Astrocyte of the spinal cord (primary cell): ENCODE results near the gene RGS12.

Experiments
- DNase-seq: peaks from one replicate; pipeline ENCODE4 v3.0.0; 2011; ENCODE audit warnings: low read depth, low spot score
- H3K4me3 ChIP-seq: 2 replicates; pipeline ENCODE4 v1.5.1; 2011; ENCODE audit warnings: low read depth, mild to moderate bottlenecking, low read length, moderate library complexity
- CTCF ChIP-seq: IDR thresholded peaks from 2 replicates; pipeline ENCODE4 v1.5.1; 2012; ENCODE audit warnings: low read depth, mild to moderate bottlenecking, low read length, inconsistent platforms
- in situ Hi-C: cut with HindIII; loops from 2 replicates; pipeline ENCODE4 v1.10.0; 2017; ENCODE audit warnings: low sequenced_read_pairs

Gene RGS12

GRCh38 chr4:3250438-3250955 lies 42.3 kb upstream of the RGS12 start:
- in situ Hi-C loops = no loop called here
- TF ChIP-seq CTCF = no peak
- no peak overlapping the region for H3K4me3 ChIP-seq
- no peak for DNase-seq

DNA sequence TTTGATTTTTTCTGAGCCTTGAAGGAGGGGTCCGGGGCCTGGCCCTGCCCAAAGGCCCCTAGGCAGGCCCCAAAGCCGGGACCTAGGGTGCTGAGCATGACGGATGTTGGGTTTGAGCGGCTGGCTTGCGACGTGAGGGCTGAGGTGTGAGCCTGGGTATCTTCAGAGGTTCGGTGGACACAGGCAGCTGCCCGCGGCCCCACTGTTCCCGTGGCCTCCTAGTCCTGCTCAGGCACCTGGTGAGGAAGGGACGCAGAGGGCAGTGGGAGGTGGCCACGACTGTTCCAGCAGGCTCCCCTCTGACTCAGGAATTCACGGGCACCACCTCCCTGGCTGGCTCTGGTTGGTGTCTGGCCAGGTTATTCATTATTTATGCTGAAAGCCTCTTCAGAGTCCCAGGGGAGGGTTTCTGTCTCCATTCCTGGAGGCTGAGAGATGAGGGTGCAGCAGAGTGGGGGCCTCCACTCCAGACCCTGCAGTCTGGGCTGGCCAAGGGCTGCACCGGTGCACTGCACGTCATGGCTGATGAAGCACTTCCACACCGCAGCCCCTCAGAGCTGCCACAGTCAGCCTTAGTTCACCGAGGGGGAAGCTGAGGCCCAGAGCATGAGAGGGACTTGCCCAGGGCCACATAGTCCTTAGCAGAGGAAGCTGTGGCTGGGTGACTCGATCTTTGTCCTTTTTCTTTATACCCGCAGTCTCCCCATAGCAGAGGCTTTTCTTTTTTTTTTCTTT lies 41.7 kb upstream of the RGS12 start:
- in situ Hi-C loops = no loop called here
- no peak overlapping the region for H3K4me3 ChIP-seq
- no peak for TF ChIP-seq CTCF
- DNase-seq = no peak

DNA sequence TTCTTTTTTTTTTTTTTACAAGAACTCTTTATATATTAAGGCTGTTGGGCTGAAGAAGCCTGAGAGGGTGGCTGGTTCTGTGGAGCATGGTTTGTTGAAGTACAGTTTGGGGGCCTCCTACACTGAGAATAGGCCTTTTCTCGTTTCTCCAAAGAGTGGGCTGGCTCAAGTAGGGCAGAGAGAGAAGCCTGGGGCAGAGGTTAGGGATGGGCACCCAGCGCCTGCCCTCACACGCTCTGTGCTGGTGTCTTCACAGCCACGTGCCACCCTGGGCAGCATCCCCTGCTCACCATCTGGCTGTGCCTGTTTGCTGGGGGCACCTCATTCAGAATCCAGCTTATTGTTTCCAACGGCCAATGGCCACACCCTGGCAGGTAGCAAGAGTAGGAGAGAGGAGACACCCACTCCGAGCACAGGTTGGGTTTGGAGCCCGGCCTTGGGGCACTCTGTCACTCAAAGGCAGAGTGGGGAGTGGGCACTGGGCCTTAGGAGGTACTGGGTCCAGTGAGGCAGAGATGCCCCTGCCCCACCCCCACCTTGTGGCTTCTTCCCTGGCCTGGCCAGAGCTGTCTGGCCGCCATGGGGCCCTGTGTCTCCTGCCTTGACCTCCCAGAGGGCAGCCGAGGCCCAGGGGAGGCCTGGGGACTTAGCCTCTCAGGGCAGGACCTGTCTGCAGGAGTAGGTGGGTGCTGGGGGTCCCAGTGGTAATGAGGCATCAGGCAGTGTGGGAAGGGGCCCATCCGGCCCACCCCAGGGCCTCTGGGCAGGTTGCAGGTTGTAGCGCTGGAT lies 40.9 kb upstream of the RGS12 start:
- no peak for TF ChIP-seq CTCF
- H3K4me3 ChIP-seq = no peak overlapping the region
- in situ Hi-C loops = no loop called here
- no peak for DNase-seq

GRCh38 chr4:3252480-3252828 lies 40.4 kb upstream of the RGS12 start:
- in situ Hi-C loops = no loop called here
- no peak for DNase-seq
- no peak overlapping the region for H3K4me3 ChIP-seq
- no peak for TF ChIP-seq CTCF

DNA sequence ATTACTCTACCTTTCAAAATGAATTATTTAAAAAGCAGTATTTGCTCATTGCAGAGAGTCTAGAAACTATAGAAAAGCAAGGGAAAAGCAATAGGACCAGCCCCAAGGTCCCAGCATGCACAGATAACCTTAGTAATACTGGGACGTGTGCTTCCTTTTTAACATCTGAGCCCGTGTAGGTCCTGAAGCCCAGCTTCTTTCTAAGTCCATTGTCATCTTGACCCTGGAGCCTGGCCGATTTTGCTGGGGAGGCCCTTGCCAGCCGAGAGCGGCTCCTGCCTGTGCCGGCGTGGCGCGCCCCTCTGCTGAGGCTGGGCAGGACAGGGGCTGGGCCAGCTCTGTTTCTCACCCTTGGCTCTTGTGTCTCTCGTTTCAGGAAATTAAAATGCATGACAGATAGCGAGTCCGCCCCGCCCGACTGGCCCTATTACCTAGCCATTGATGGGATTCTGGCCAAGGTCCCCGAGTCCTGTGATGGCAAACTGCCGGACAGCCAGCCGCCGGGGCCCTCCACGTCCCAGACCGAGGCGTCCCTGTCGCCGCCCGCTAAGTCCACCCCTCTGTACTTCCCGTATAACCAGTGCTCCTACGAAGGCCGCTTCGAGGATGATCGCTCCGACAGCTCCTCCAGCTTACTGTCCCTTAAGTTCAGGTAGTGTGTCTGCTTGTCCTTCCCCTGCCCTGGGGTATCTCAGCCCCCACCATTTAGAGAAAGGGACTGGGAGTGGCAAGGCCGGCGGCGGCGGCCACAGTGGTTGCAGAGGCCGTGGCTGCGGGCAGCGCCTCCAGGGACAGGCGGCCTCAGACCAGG lies 39.8 kb upstream of the RGS12 start:
- no peak for TF ChIP-seq CTCF
- H3K4me3 ChIP-seq = no peak overlapping the region
- in situ Hi-C loops = no loop called here
- no peak for DNase-seq

DNA sequence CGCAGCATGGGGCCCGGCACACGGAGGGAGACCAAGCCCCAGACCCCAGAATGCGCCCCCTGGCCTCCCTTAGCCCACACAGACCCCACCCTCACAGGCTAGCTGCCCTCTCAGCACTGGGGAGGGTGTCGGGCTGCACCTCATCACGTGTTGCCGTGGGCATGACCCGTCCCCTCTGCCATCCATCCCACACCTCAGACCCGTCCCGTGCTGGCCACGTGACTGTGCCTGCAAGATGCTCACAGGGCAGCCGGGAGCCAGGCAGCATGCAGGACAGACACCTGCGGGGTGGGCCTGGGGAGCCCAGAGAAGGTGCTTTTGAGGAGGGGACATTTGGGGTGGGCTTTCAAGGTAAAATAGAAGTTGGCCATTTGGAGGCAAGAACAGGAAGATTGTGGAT lies 39.0 kb upstream of the RGS12 start:
- in situ Hi-C loops = no loop called here
- H3K4me3 ChIP-seq = no peak overlapping the region
- TF ChIP-seq CTCF = no peak
- DNase-seq = no peak
